K562 (cell line): ENCODE measurements around the gene SELENOW.

Experiments used
- FOSL1 ChIP-seq: fragments of 200-800 bp; sonication (Bioruptor generic); conservative IDR thresholded peaks from 2 replicates; pipeline ENCODE4 v1.6.1; 2016; ENCODE audit warnings: missing genetic modification characterization, missing compliant biosample characterization
- ILF3 ChIP-seq: fragments of 450-650 bp; IDR thresholded peaks from 2 replicates; pipeline ENCODE4 v1.6.1; 2018; ENCODE audit warnings: antibody characterized with exemption, mild to moderate bottlenecking, moderate library complexity, borderline replicate concordance
- NRF1 ChIP-seq, 2 experiments: fragments of 450-650 bp; IDR thresholded peaks in 1 of 2; conservative IDR thresholded peaks in 1 of 2; 2 replicates each; pipeline ENCODE4 v1.6.1; 2014; ENCODE audit warnings: mild to moderate bottlenecking in 2 of 2

GRCh38 chr19:47752440-47753211 lies 25.9 kb upstream of the SELENOW start:
- TF ChIP-seq ILF3, result no peak
- TF ChIP-seq NRF1 (conservative IDR thresholded peaks at IDR 0.05 in 1 of 2, IDR thresholded peaks at IDR 0.05 in 1 of 2), result no peak
- no peak for TF ChIP-seq FOSL1 (tag)
